ENCODE results near the gene GEMIN7. TPM values are rescaled to one million over a fixed set of nuclear protein-coding genes. Genes with fewer than 3 reads are reported as not detected.

Gene GEMIN7
- total RNA-seq, 1 experiment from 2014 or later = 46.0 TPM

- H2AK5ac ChIP-seq (ENCODE audit: insufficient read length, low read length) = no peak overlapping the region
- Mint-ChIP-seq H3K27ac (peak overlapping the region; percentile 18 to 87 (median 58); a peak in 4 of 7 replicates), H3K4me3 (peak overlapping the region in 1 of 2 experiments; percentile 27; a peak in 1 of 5 replicates), H3K4me1 (peaks cover 81 to 88% of the 10 kb centered on the region in 2 experiments), H3K36me3 (ENCODE audit: insufficient read depth in 1 of 3, low read depth in 3 of 3) (peaks cover 2 to 17% (median 10%) of the 10 kb centered on the region in 3 experiments; a peak in 6 of 7 replicates), H3K9me3 (no peaks in the 10 kb centered on the region; a peak in 1 of 5 replicates), H3K27me3 (ENCODE audit: low read depth) (no peaks in the 10 kb centered on the region)
- H2AFZ ChIP-seq (ENCODE audit: low read length) = no peak overlapping the region
- H2BK15ac ChIP-seq (ENCODE audit: low read depth, low read length) = no peak overlapping the region
- no peak overlapping the region for H3K18ac ChIP-seq (ENCODE audit: insufficient read length, low read depth, low read length)
- H3K14ac ChIP-seq (ENCODE audit: insufficient read depth, low read length) = no peak overlapping the region; the same call in 1 of the 2 replicates
- no peaks in the 10 kb centered on the region for H3K79me1 ChIP-seq (ENCODE audit: insufficient read depth, low read depth, low read length, poor library complexity, severe bottlenecking)
- H3K23me2 ChIP-seq (ENCODE audit: insufficient read length, low read depth, low read length, poor library complexity, severe bottlenecking) = peaks cover 1% of the 10 kb centered on the region
- no peak overlapping the region for H3K4ac ChIP-seq (ENCODE audit: low read depth, low read length)
- no peaks in the 10 kb centered on the region for H4K20me1 ChIP-seq (ENCODE audit: control insufficient read depth, insufficient read depth, insufficient read length)
- H2BK12ac ChIP-seq (ENCODE audit: insufficient read length, low read depth, low read length) = no peak overlapping the region
- H3K23ac ChIP-seq (ENCODE audit: insufficient read length, low read depth, low read length) = no peak overlapping the region
- no peak overlapping the region for H3K56ac ChIP-seq (ENCODE audit: insufficient read length, low read depth, low read length)
- no peak overlapping the region for H3K9ac ChIP-seq (ENCODE audit: extremely low read depth, insufficient read length, low read length)
- no peak overlapping the region for H3K27ac ChIP-seq (ENCODE audit: insufficient read length, low read depth, low read length)
- no peaks in the 10 kb centered on the region for H3K9me3 ChIP-seq (ENCODE audit: control insufficient read depth, low read depth, low read length)
- no peak for DNase-seq
- H2BK20ac ChIP-seq (ENCODE audit: low read depth, low read length, poor library complexity, severe bottlenecking) = no peak overlapping the region
- no peak overlapping the region for H3T11ph ChIP-seq (ENCODE audit: low read length)
- no CpG with 5 or more reads among the region's 15 CpGs for WGBS (ENCODE audit: extremely low coverage, insufficient read length, low lambda C conversion rate)
- no peak overlapping the region for H2BK120ac ChIP-seq (ENCODE audit: low read depth, low read length, poor library complexity, severe bottlenecking)
- H3K4me2 ChIP-seq (ENCODE audit: insufficient read depth, insufficient read length, low read length) = no peak overlapping the region
- TF ChIP-seq CTCF (conservative IDR thresholded peaks at IDR 0.05) = no peak
- H4K5ac ChIP-seq (ENCODE audit: insufficient read length, low read depth, low read length) = no peak overlapping the region
- no peak overlapping the region for H4K8ac ChIP-seq (replicated peaks; ENCODE audit: insufficient read length, low read depth, low read length)
- H2BK5ac ChIP-seq (ENCODE audit: insufficient read length, low read length) = no peak overlapping the region
- H4K91ac ChIP-seq (ENCODE audit: insufficient read length, low read depth, low read length) = no peak overlapping the region
- peaks cover 60% of the 10 kb centered on the region for H3K79me2 ChIP-seq (ENCODE audit: insufficient read depth, low read length)
- no peaks in the 10 kb centered on the region; the same call in 1 of the 2 replicates for H3K4me1 ChIP-seq (ENCODE audit: insufficient read depth, low read length)
- H3K27me3 ChIP-seq (ENCODE audit: insufficient read depth, low read length) = no peaks in the 10 kb centered on the region
Observed at GRCh38 chr19:45098521-45099466, 19.7 kb downstream of the GEMIN7 start.

All from H9 (cell line).